Measurements from ENCODE around the gene ALG13.
"Not testable (repeated sequence)": the region's sequence is repeated elsewhere in the genome, so short reads cannot be mapped to it uniquely, and the experiment has no call there.

Gene ALG13

GRCh38 chrX:111761578-111762135 lies 80.7 kb downstream of the ALG13 start:
- DNase-seq: no peak

GRCh38 chrX:111778591-111778990 lies 97.6 kb downstream of the ALG13 start:
- DNase-seq: no peak

DNA sequence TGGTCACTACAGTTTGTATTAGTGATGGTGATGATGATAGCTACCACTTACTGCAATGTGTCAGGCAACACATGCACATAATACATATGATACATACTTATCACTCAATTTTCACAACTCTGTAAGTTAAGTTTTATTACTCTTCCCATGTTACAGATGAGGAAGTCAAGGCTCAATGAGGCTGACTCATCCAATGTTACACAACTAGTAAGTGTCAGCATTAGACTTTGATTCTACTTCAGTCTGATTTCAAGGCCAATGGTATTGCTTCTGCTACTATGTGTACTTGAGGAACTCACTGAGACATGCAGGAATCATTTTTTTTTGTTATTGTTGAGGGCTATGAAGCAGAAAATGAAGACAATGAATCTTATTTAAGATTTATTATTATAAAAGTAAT lies 98.6 kb downstream of the ALG13 start:
- DNase-seq: no peak

GRCh38 chrX:111784667-111785066 lies 103.7 kb downstream of the ALG13 start:
- no peak for DNase-seq

DNA sequence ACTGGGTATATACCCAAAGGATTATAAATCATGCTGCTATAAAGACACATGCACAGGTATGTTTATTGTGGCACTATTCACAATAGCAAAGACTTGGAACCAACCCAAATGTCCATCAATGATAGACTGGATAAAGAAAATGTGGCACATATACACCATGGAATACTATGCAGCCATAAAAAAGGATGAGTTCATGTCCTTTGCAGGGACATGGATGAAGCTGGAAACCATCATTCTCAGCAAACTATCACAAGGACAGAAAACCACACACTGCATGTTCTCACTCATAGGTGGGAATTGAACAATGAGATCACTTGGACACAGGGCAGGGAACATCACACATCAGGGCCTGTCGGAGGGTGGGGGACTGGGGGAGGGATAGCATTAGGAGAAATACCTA lies 109.1 kb downstream of the ALG13 start:
- DNase-seq: not testable (repeated sequence)

Measured in activated CD4-positive, alpha-beta T cell treated with anti-CD3 and anti-CD28 coated beads, Interleukin-2, Interleukin-6, amounts not matched to agents 100 ng/mL and 50 ng/mL, durations not matched to agents 16 hours and 8 hours (primary cell).